Central memory CD4-positive, alpha-beta T cell (primary cell): ENCODE data around the gene AEBP1.

Experiments
- DNase-seq: peaks from one replicate; pipeline ENCODE4 v3.0.0; 2022

Gene AEBP1

DNA sequence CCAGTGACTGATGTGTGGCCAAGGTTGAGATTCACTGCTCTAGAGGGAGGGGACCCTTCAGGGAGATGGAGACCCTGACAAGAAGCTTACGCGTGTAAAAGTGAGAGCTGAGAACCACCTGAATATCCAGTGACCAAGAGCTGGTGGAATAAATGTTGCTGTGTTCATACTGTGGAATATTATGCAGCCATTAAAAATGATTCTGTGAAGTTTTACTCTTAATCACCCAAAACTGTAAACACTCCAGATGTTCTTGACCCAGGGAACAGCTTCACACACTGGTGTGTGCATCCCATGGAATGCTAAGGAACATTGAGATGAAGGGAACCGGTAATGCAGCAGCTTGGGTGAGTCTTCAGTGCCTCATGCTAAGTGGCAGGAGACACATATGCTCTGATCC lies 17.5 kb upstream of the AEBP1 start:
- DNase-seq = no peak

DNA sequence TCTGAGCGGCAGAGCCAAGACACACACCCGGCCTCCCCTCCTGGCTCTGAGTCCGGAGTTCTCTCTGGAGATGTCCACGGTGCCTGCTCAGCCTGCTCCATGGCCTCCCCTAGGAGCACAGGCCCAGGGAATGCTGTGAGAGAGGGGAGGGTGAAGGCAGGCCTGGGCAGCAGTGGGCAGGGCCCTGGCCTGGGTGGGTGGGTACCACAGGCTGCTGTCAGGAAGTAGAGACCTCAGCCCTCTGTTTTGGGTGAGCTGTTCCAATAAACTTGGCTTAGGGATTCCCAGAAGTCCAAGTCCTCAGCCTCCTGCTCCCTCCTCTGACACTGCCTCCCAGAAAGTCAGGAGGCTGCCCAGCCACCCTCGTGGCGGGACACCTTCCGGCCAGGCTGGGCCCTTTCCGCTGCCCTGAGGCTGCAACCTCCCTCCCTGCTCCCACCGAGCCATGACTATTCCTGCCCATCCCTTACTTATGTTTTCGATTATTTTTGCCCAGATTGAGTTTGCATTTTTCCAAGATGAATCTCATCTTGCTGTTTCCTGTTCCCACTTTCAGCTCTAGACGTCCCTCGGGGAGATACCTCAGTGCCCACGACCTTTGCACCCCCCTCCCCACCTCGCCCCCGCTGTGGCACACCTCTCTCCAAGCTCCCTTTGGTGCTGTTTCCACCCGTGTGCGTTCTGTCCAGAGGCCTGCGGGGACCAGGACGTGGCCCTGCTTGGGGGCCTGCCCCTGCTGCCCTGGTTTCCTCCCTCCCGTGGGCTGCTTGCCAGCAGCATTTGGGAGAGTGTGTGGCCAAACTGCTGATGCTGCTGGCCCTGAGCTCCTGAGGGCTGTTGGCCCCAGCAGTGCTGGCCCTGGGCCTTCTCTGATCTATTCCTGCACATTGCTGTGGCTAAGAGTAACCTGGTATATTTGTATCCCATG lies 16.0 kb upstream of the AEBP1 start:
- no peak for DNase-seq

DNA sequence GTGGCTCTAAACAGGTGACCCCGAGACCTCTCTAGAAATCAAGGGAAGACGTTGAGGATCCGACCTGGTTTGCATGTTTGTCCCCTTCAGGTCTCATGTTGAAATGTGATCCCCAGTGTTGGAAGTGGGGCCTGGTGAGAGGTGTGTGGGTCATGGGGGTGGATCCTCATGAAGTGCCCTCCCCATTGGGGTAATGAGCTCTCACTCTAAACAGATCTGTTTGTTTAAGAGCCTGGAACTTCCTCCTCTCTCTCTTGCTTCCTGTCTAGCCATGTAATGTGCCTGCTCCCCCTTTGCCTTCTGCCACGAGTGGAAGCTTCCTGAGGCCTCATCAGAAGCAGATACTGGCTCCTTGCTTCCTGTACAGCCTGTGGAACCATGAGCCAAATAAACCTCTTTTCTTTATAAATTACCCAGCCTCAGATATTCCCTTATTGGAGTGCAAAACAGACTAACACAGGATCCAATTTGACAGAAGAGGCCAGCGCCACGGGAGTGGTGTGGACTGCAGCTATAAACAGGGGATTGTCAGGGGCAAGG lies 11.0 kb upstream of the AEBP1 start:
- DNase-seq = no peak

DNA sequence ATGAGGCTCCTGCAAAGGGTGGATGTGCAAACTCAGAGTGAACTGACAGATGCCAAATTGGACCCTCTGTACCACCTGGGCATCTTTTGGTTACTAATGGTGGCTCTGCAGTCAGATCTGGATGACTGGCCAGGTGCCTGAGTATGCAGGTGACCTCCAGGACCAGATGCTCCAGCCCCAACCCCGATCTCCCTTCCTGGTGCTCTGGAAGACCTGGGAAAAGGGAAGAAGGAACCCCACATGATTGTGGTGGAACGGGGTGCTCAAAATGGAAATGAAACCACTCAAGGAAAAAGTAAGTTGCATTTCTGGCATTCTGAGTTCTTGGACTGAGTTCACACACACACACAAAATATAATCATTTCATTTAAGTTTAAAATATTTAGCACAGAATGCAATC lies 9.8 kb upstream of the AEBP1 start:
- DNase-seq = no peak

DNA sequence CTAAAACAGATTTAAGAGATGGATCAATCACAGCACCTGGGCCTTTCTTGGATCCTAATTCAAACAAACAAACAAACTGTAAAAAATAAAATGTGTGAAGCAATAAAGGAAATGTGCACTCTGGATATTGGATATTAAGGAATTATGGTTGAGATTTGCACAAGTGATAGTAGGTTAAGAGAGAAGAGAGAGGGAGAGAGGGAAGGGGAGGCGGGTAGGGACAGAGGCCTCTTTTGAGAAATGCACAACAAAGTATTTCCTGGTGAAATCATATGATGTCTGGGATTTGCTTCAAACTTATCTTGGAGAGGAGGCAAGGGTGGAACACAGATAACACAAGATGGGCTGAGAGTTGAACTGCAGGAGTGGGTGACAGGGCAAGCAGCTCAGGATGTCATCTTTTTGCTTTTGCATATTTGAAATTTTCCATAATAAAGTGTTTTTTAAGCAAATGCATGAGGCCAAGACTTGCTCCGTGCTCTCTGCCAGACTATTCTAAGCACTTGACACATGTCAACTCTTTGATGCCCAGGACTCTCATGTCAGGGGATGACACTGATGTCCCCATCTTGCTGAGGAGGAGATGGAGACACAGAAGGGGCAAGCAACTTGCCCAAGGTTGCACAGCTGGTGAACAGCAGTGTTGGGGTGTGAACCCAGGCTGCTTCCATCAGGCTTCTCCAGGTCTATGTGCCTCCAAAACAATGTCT lies 9.1 kb upstream of the AEBP1 start:
- no peak for DNase-seq

- DNase-seq = no peak
Measured at GRCh38 chr7:44095781-44096180, 8.4 kb upstream of the AEBP1 start.

- DNase-seq = no peak
Measured at GRCh38 chr7:44096326-44096881, 7.7 kb upstream of the AEBP1 start.

DNA sequence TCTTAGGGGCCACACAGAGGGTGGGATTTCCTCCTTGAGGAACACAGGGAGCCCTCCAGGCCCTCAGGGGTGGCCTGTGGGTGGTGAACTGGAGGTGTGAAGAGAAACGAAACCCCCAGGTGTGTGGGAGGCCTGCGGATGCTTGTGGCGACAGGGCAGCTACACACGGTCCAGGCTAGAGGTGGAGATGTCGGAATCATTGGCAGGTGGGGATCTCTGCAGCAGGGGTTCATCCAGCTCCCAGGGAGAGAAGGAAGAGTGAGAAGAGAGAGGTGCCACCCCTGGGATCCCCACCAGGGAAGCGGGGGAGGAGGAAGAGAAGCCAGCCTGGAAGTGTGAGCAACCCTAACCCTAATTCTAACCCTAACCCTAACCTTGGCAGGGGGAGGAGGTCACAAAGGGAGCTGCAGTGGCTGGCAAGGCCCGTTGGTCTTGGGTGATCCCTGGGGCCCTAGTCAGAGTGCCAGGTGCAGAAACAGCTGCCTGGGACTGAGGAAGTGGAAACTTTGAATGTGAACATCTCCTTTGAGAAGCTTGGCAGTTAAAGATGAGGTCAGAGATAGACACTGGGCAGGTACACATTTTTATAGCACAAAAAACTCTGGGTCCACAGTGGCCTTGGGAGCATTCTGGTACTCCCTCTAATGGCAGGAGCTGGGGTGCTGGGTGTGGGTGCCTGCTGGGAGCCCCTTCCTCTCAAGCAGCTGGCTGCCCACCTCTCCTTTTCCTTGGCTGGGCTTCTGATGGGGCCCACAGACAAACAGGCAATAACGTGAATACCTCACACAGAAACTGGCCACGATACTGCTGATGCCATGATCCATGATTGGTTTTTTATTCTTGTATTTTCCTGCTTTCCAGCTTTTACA lies 6.8 kb upstream of the AEBP1 start:
- no peak for DNase-seq

- DNase-seq = no peak
Measured at GRCh38 chr7:44098092-44099068, 5.8 kb upstream of the AEBP1 start.

- no peak for DNase-seq
Measured at GRCh38 chr7:44099669-44100068, 4.5 kb upstream of the AEBP1 start.

DNA sequence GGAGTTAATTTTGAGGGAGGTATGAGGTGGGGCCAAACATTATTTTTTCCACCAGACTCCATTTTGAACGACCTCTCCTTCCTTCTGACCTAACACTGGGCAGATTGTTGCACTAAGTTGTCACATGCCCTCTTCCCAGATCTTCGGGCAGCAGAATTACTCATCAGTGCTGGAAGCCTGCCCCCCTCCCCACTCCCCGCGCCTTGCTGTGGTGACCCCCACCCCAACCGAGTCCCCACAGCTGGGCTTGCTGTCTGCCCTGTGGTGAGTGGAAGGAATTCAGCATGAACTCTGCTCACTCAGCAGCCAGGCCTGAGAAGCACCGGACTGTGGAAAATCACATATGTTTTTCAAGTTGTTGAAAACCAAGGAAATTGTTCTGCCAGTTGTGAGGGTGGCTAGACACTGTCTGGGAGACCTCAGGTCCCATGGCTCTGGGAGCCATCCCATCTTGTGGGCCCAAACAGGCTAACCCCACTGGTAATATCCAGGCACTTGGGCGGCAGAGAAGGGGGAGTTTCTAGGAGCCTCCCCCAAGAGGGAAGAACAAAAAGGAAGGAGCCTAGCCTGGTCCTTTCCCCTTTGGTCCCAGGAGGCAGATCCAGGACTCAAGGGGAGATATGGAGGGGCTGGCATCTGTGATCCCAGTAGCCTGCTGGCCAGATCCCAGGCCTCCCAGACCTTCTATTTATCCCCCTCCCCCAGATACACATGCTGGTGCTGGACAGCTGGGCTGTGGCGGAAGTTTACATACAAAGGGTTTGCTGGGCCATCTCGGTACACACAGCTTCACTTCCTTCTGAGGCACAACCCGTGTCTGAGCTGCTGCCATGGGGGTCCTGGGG lies 3.5 kb upstream of the AEBP1 start:
- no peak for DNase-seq

- no peak for DNase-seq
Measured at GRCh38 chr7:44101303-44101965, 2.7 kb upstream of the AEBP1 start.

DNA sequence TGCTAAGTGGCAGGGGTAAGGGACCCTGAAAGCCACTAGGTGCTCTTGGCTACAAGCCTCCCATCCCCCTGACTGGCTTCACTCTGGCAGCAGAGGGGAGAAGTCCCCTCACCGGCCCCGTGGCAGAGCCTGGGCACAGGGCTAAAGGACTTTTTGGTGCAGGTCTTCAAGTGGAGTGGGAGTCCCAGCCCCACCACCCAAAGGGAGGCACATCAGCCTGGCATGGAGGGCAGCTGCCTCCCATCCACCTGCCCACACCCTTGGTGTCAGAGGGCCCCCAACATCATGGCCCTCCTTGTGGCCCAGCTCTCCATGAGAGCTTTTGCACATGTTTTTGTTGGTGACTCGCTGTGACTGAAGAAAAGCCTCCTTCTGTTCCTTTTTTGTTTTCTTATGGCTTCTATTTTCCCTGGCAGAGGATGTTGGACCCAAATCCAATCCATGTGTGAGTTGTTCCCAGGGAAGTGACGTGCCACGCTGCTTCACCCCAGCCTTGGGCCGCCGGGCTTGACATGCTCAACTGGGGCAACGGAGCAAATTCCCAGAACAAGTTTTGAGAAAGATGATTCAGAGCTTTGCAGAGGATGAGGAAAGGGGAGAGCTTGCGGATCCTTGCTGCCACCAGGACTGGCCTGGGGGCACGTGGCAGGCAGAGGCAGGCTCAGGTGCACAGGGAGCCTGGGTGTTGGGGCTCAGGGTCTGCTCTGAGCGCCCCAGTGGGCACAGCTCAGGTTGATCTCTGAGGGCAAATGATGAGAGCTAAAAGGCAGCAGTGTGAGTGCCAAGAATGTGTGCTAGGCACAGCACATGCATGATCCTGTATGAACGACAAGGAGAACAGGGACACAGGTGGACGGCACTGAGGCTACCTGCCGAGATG lies 1.9 kb upstream of the AEBP1 start:
- no peak for DNase-seq

GRCh38 chr7:44102846-44103565 lies 1.1 kb upstream of the AEBP1 start:
- no peak for DNase-seq

DNA sequence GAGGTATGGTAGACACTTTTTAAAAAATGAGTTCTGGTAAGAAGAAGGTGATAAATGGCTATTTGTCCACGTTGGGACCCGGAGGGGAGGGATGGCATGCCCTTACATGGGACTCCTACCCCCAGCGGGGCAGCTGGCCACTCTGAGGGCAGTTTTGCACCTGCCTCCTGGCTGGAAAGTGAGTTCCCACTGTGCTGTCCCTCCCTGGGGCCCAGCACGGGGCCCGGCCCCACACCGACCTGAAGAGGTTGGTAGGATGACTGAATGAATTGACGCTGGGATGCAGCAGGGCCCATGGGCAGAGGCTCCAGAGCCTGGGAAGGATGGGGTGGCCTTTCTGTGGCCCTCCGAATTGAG lies 601 bp upstream of the AEBP1 start:
- no peak for DNase-seq

- no peak for DNase-seq
Measured at GRCh38 chr7:44104860-44105771, 971 bp downstream of the AEBP1 start.

DNA sequence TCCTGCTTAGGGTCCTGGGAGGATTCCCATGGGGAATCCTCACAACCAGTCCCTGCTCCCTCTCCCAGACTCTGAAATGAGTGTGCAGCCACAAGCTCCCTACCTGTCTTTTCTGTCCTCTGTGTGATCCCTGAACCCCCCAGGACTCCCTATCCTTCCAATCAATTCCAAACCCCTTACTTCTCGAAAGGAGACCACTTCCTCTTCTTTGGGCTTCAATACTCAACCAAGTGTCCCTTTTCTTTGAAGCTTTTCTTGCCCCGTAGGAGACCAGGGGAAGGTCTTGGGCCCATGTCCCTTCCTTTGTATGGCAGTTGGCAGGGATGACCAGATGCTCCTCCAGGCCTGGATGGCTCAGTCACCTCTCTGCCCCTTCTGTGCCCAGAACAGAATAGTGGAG lies 1.7 kb downstream of the AEBP1 start:
- no peak for DNase-seq
